Brain microvascular endothelial cell (primary cell): ENCODE measurements around the gene EXT2.
A peak's percentile ranks its signal among the peaks of the same experiment; 100 is the strongest.

Experiments used
- DNase-seq: peaks from one replicate; pipeline ENCODE4 v3.0.0-alpha.2; 2020
- H3K27ac ChIP-seq: fragments of 250-450 bp; sonication (Bioruptor Pico); 2 replicates; pipeline ENCODE4 v1.5.1; 2020; ENCODE audit warnings: mild to moderate bottlenecking, moderate library complexity
- H3K27me3 ChIP-seq: fragments of 250-450 bp; sonication (Bioruptor Pico); replicated peaks from 2 replicates; pipeline ENCODE4 v1.5.1; 2020; ENCODE audit warnings: mild to moderate bottlenecking
- H3K36me3 ChIP-seq: fragments of 250-450 bp; sonication (Bioruptor Pico); replicated peaks from 2 replicates; pipeline ENCODE4 v1.5.1; 2020; ENCODE audit warnings: mild to moderate bottlenecking
- H3K4me3 ChIP-seq: 2 replicates; pipeline ENCODE4 v1.5.1; 2011; ENCODE audit warnings: low read depth, mild to moderate bottlenecking, control low read depth, low read length, moderate library complexity
- in situ Hi-C: cut with HindIII; loops from 2 replicates; pipeline ENCODE4 v1.10.0; 2017; ENCODE audit warnings: low sequenced_read_pairs, low pct_ligation_motif_present
- TF ChIP-seq, protein P1 (sequence below): IDR thresholded peaks from 2 replicates; pipeline ENCODE4 v1.5.1; 2011; ENCODE audit warnings: low read depth, mild to moderate bottlenecking, moderate library complexity, low read length, control low read depth, inconsistent platforms; ENCODE audit errors: missing control alignments

The EXT2 gene

DNA sequence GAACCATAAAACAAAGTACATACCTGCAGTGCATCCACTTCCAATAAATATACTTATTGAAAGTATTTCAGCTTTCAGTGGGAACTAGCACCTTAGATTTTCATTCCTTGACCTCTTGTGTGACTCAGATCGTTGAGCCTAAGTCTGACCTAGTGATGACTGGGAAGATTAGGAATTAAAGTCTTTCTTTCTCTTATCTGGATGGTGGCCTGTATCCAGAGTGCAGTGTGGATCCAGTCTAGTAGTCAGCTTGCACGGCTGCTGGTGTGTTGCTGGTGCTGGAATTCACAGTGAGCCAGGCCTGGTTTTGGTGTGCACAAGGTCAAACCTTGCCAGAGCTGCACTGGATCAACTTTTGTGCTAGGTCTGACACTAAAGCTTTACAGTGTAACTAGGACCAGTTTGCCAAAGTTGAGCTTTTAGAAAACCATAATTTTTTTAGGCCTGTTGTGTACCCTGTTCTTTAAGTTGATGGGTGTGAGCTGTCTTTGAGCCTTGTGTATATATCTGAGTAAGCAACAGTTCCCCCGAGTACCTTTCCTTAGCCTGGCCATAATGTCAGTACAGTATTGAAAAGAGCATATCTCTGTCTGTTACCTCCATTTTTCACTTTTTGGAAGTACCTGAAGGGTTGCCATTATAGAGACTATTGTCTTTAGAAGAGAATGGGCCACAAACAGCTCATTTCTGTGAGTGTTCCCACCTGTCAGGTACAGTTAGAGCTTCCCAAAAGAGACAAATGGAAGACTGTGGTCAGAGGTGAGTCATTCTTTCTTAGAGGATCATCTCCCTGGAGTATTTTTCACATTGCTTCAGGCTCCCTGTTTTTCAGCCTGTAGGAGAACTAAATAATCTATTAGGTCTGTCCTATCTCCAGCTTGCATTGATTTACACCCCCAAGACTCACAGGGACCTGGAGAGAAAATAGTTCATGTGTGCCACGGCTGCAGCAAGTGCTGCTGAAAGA lies 124.6 kb downstream of the EXT2 start:
- TF ChIP-seq, protein P1, sequence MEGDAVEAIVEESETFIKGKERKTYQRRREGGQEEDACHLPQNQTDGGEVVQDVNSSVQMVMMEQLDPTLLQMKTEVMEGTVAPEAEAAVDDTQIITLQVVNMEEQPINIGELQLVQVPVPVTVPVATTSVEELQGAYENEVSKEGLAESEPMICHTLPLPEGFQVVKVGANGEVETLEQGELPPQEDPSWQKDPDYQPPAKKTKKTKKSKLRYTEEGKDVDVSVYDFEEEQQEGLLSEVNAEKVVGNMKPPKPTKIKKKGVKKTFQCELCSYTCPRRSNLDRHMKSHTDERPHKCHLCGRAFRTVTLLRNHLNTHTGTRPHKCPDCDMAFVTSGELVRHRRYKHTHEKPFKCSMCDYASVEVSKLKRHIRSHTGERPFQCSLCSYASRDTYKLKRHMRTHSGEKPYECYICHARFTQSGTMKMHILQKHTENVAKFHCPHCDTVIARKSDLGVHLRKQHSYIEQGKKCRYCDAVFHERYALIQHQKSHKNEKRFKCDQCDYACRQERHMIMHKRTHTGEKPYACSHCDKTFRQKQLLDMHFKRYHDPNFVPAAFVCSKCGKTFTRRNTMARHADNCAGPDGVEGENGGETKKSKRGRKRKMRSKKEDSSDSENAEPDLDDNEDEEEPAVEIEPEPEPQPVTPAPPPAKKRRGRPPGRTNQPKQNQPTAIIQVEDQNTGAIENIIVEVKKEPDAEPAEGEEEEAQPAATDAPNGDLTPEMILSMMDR = no peak
- in situ Hi-C loops = no loop called here
- H3K36me3 ChIP-seq = no peaks in the 10 kb centered on the region
- H3K4me3 ChIP-seq = no peak overlapping the region
- no peaks in the 10 kb centered on the region for H3K27me3 ChIP-seq
- no peak overlapping the region for H3K27ac ChIP-seq
- DNase-seq = no peak

DNA sequence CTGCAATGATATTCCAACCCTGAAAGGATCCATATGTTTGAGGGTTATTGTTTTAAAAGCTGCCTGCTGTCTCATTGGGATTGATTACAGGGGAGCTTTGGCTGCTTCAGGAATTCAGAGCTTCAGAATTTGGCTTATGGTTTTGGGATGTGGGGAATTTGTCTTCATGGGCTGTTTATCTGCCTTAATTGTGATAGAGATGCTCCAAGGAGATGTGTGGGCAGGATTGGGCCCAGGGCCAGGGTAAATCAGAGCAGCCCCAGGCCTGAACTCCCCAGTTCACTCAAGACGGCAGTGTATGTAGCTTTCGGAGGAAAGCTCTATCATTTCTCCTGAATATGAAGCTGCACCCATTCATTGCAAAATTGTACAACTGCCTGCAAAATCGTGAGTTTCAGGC lies 126.0 kb downstream of the EXT2 start:
- no peaks in the 10 kb centered on the region for H3K36me3 ChIP-seq
- no peak overlapping the region for H3K4me3 ChIP-seq
- DNase-seq = no peak
- no peak overlapping the region for H3K27ac ChIP-seq
- in situ Hi-C loops = no loop called here
- no peaks in the 10 kb centered on the region for H3K27me3 ChIP-seq
- TF ChIP-seq, protein P1 = no peak

DNA sequence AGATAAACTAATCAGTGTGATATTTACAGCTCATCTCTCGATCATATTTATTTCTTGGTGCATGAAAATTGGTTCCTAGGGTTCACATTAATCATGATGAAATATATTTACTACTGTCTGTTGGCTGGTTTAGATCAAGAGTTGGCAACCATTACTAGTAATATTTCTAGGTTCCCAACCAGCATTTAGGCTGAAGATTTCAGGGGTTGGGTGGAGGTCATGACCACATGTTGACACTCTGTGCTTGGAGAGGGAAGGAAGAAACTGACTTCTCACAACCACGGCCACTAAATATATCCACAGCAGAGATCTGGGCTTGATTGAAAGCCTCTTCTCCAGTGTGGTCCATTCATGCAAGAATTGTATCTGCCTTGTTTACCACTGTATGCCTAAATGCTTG lies 126.5 kb downstream of the EXT2 start:
- Histone ChIP-seq H3K36me3 (no peaks in the 10 kb centered on the region), H3K27me3 (no peaks in the 10 kb centered on the region), H3K4me3 (no peak overlapping the region), H3K27ac (no peak overlapping the region)
- in situ Hi-C loops = no loop called here
- TF ChIP-seq, protein P1 = no peak
- DNase-seq = no peak

DNA sequence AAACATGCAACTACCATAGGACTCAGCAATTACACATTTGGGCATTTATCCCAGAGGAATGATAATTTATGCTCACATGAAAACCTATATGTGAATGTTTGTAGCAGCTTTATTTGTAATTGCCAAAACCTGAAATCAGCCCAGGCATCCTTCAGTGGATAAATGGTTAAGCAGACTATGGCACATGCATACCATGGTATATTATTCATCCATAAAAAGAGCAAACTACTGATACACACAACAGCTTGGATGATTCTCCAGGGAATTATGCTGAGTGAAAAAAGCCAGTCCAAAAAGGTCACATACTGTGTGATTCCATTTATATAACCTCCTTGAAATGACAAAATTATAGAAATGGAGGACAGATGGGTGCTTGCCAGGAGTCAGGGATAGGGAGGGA lies 127.8 kb downstream of the EXT2 start:
- no peaks in the 10 kb centered on the region for H3K36me3 ChIP-seq
- TF ChIP-seq, protein P1 = no peak
- no peak overlapping the region for H3K4me3 ChIP-seq
- no peaks in the 10 kb centered on the region for H3K27me3 ChIP-seq
- peak overlapping the region; percentile 42 for H3K27ac ChIP-seq
- in situ Hi-C loops = no loop called here
- peak; percentile 63 for DNase-seq

DNA sequence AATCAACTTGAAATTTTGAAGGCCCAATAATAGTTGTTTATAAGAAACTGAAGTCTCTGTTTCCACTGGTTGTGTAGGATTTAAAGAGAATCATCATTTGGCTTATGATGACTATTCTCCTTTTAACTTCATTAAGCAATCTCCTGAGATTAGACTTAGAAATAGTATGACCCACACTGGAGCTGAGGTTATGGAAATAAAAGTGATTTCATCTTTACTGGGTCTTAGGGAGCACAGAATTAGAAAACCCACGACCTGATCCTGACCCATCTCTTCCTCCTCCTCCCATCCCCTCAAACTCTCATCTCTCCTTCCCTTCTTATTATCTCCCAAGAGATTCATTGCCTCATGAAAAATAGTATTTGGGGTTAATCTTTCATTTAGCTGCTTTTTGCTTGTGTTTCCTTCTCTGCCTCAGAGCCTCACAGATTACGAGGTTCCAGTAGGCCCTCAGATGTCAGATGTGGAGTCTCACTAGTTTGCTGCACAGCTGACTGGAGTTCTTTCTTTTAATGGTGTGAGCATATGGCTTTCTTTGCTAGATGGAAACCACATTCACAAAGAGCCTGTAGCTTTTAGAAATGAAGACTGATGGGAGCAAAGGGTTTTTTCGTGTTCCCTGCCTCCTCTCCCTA lies 129.5 kb downstream of the EXT2 start:
- no peak overlapping the region for H3K4me3 ChIP-seq
- no peak overlapping the region for H3K27ac ChIP-seq
- no peak for DNase-seq
- H3K27me3 ChIP-seq = no peaks in the 10 kb centered on the region
- TF ChIP-seq, protein P1 = no peak
- no peaks in the 10 kb centered on the region for H3K36me3 ChIP-seq
- in situ Hi-C loops = no loop called here
